GM21390 (cell line): ENCODE measurements around the gene LOXL1.
"Not testable (repeated sequence)": the region's sequence is repeated elsewhere in the genome, so short reads cannot be mapped to it uniquely, and the experiment has no call there.

Experiments used
- ATAC-seq: cut with Tn5 transposase; IDR thresholded peaks from one replicate; pipeline ENCODE4 v1.9.1; 2021; ENCODE audit not compliant: unreplicated experiment

Gene LOXL1

GRCh38 chr15:73972984-73973682 lies 46.9 kb downstream of the LOXL1 start:
- no peak for ATAC-seq

- not testable (repeated sequence) for ATAC-seq
These were observed 47.5 kb downstream of the LOXL1 start for GRCh38 chr15:73973683-73974200.

- ATAC-seq, result not testable (repeated sequence)
These were observed 49.3 kb downstream of the LOXL1 start for GRCh38 chr15:73975440-73976125.

DNA sequence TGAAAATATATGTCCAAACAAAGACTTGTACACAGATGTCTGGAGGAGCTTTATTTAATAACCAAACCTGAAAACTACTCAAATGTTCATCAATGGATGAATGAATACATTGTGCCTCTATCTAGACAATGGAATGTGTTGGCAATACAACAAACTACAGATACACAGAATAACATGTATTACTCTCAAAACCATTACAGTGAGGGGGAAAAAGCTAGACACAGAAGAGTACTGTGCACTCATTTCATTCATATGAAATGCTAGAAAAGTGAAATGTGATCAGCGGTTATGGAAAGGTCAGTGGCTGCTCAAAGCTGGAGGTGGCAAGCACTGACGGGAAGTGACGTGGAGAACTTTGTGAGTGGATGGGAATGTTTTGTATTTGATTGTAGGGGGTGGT lies 52.6 kb downstream of the LOXL1 start:
- ATAC-seq, result no peak

- no peak for ATAC-seq
These were observed 53.4 kb downstream of the LOXL1 start for GRCh38 chr15:73979636-73980035.

DNA sequence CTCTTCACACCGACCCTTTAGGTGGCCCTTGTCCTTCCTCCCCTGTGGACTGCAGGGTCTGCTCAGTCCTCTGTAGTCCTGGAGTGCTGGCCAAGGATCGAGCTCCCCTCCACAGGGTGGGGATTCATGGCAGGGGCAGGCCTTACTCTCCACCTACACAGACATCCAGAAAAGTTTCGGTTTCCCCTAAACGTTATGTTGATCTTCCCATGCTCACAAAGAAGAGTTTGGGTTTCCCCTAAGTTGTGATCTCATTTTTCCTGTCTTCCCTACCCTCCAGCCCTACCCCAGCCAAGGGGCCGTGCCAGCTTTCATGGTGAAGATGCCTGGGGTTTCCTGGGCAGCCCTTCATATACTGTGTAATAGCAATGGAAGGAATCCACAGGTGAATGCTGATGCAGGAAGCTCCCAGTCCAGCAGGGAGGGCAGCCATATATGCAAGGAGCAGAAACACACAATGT lies 55.5 kb downstream of the LOXL1 start:
- no peak for ATAC-seq

GRCh38 chr15:73982222-73982962 lies 56.1 kb downstream of the LOXL1 start:
- ATAC-seq, result peak; percentile 61

DNA sequence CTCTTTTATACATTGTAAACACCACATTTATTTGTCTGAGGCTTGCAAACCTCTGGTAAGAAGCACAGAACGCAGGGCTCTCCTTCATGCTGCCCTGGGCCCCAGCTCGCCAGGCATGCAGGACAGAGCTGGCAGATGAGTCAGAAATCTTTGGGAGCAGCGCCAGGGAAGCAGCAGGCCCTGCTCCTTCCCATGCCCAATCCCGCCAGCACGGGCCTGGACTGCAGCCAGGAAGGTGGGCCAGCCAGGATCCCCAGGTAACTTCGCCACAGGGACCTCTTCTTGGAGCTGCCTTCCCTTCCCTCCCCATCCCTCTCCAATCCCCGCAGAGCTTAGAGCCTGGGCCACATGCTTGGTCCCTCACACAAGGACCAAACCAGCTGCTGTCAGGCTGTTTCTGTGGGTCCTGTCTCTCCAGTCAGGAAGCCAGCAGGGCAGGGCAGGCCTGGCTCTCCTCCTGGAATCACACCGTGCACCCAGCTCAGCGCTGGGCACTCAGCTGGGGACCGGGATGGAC lies 57.0 kb downstream of the LOXL1 start:
- ATAC-seq, result no peak

DNA sequence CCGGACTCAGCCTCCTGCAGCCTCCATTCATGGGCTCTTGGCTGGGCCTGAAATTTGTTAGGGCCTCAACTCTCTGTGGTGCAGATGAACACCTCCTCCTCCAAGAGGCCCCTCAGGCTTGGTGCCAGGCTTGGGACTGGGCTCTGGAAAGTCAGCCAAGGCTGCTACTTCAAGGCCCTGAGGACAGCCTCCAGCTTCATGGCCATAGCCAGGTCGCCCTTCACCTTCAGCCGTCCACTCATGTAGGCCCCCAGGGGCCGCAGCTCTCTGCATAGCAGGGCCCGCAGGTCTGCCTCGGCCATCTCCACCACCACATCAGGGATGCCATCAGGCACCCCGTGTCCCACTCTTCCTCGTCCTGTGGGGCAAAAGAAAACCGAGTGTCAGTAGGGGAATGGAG lies 57.5 kb downstream of the LOXL1 start:
- ATAC-seq, result no peak

- ATAC-seq, result no peak
These were observed 58.1 kb downstream of the LOXL1 start for GRCh38 chr15:73984208-73984979.

GRCh38 chr15:73985101-73985873 lies 59.0 kb downstream of the LOXL1 start:
- ATAC-seq, result no peak

DNA sequence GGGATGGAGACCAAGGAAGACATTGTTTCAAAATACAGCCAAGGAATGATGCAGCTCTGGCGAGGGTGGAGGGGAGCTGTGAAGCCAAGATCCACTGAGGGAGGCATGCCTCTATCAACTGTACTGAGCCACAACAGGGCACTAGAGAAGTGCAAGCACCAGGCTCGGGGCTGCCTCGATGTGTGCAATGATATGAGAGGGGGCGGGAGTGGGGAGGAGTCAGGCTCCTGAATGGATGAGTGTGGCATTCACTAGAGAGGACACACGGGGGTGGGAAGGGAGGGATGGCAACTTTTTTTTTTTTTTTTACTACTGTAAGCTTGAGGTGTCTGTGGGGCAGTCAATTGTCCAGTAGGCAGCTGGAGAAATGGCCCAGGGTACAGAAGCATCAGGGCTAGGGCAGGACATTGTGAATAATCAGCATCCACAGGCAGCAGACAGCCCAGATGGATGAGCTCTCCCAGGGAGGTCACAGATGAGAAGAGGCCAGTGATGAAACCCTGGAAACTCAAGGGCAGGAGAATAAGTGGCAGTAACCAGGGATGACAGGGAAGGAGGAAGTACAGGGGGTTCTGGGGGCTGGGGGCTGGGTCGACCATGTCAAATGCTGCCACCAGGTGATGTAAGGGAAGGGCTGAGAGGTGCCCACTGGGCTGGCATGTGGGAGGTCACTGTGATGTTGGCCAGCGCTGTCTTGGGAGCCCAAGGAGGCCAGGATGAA lies 60.0 kb downstream of the LOXL1 start:
- ATAC-seq, result no peak

DNA sequence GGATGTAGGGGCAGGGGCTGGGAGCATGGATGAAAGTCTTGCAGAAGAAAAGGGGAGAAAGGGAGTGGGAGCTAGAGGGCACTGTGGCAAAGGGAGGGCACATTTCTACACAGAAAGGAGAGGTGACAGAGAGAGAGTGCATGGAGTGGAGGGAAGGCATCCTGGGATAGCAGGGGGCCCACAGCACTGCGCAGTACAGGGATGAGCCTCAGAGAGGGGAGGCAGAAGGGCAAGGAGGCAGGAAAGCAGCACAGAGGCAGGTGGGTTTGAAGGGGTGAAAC lies 60.5 kb downstream of the LOXL1 start:
- ATAC-seq, result no peak

- no peak for ATAC-seq
These were observed 61.0 kb downstream of the LOXL1 start for GRCh38 chr15:73987250-73987649.

- no peak for ATAC-seq
These were observed 61.6 kb downstream of the LOXL1 start for GRCh38 chr15:73987681-73988444.

DNA sequence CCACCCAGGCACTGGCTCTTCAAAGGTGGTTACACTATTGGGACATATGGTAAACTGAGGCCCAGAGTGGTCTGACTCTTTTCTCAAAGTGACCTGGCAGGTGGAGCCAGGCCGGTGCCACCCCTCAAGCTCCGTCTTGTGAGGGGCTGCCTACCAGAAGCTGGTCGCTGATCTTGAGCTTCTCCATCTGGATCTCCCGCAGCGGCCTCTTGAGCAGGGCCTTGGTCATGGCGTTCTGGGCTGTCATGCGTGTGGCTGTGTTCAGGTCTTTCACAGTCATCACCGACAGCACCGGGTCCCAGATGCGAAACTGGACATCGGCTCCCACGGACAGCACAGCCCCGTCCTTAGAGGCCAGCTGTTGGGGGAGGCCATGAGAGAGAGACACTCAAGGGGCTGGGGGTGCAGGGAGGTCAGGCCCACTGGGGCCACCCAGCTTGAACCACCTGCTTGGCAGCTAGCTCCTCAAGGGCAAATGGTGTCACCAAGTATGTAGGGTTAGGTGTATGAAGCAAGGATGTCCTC lies 62.2 kb downstream of the LOXL1 start:
- ATAC-seq, result no peak

DNA sequence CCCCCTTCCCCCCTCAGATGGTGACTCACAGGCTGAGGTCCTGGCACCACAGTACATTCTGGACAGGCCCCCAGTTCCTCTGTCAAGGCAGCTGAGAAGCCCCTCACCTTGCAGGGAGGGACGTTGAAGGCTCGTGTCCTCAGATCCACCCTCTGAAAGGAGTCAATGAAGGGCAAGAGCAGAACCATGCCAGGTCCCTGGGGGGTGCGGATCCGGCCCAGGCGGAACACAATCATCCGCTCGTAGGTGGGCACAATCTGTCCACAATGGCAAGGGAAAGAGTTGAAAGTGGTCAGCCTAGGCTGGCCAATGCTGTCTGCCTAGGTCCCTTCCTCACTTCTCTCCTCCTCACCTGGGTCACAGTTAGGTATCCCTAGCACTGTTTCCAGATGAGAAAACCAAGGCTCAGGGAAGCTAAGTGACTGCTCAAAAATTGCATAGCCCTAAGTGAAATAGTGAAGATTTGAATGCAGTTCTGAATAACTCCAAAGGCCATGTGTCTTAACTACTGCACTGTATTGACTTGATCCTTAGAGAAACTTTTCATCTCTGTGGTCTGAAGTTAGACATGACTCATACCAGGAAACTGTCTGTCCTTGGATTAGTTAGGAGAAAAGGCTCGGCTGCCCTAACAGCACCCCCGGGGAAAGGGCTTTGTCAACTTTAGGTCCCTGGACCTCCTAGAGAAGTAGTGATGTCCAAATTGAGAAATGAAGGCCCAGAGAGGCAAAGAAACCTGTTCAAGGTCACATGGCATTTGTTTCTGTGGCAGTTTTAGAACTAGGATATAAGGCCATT lies 62.9 kb downstream of the LOXL1 start:
- ATAC-seq, result no peak
